ENCODE data around the gene HIKESHI.
"Not testable (repeated sequence)": the region's sequence is repeated elsewhere in the genome, so short reads cannot be mapped to it uniquely, and the experiment has no call there.

The HIKESHI gene

DNA sequence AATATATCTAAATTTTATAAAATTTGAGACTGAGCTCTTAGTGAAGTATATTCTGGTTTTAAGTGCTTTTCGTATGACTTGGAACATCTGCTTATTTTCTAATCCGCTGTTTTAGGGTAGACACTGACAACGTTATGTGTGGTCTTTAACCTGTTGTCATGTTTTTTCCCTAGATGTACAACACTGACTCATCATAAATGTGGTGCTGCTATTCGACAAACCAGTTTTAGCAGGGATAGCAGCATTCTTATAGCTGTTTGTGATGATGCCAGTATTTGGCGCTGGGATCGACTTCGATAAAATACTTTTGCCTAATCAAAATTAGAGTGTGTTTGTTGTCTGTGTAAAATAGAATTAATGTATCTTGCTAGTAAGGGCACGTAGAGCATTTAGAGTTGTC, 23.8 kb upstream of the HIKESHI start:
- DNase-seq (ENCODE audit: low read depth) = no peak
- TF ChIP-seq, protein P1, sequence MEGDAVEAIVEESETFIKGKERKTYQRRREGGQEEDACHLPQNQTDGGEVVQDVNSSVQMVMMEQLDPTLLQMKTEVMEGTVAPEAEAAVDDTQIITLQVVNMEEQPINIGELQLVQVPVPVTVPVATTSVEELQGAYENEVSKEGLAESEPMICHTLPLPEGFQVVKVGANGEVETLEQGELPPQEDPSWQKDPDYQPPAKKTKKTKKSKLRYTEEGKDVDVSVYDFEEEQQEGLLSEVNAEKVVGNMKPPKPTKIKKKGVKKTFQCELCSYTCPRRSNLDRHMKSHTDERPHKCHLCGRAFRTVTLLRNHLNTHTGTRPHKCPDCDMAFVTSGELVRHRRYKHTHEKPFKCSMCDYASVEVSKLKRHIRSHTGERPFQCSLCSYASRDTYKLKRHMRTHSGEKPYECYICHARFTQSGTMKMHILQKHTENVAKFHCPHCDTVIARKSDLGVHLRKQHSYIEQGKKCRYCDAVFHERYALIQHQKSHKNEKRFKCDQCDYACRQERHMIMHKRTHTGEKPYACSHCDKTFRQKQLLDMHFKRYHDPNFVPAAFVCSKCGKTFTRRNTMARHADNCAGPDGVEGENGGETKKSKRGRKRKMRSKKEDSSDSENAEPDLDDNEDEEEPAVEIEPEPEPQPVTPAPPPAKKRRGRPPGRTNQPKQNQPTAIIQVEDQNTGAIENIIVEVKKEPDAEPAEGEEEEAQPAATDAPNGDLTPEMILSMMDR (IDR thresholded peaks at IDR 0.05; ENCODE audit: low read depth, low read length, missing control alignments) = no peak
- no peak overlapping the region for H3K4me3 ChIP-seq (ENCODE audit: low read depth, low read length)

DNA sequence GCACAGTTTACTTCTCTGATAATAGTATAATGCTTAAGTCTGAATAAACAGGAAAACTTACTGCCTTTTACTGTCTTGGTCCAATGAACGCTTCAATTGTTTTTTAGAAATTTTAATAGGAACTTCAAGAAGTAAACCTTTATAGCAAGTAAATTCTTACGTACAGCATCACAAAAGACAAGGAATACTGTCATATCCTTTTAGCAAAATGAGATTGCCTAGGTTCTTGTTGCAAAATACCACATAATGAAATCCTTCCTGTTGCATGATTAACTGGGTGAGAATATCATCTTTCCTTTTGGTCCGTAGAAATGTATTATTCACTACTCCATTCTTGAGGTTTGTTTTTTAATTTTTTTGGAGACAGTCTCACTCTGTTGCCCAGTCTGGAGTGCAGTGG, 22.3 kb upstream of the HIKESHI start:
- TF ChIP-seq, protein P1 (IDR thresholded peaks at IDR 0.05; ENCODE audit: low read depth, low read length, missing control alignments) = no peak
- no peak for DNase-seq (ENCODE audit: low read depth)

DNA sequence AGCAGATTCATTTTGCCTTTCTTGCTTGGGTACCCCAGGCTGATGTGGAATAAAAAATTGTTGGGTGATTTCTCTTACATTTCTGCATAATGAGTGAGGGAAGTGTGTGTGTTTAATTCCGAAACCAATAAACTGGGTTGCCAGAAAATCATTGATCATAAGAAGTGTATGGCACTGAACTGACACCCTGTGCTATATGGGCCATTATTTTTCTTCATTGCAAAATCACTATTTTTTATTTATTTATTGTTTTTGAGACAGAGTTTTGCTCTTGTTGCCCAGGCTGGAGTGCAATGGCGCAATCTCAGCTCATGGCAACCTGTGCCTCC, 14.6 kb upstream of the HIKESHI start:
- no peak overlapping the region for H3K4me3 ChIP-seq (ENCODE audit: low read depth, low read length)
- TF ChIP-seq, protein P1 (IDR thresholded peaks at IDR 0.05; ENCODE audit: low read depth, low read length, missing control alignments) = no peak
- no peak for DNase-seq (ENCODE audit: low read depth)

More for the DNA sequence above, 22.3 kb upstream of the HIKESHI start:
- no peak overlapping the region for H3K4me3 ChIP-seq (ENCODE audit: low read depth, low read length)

DNA sequence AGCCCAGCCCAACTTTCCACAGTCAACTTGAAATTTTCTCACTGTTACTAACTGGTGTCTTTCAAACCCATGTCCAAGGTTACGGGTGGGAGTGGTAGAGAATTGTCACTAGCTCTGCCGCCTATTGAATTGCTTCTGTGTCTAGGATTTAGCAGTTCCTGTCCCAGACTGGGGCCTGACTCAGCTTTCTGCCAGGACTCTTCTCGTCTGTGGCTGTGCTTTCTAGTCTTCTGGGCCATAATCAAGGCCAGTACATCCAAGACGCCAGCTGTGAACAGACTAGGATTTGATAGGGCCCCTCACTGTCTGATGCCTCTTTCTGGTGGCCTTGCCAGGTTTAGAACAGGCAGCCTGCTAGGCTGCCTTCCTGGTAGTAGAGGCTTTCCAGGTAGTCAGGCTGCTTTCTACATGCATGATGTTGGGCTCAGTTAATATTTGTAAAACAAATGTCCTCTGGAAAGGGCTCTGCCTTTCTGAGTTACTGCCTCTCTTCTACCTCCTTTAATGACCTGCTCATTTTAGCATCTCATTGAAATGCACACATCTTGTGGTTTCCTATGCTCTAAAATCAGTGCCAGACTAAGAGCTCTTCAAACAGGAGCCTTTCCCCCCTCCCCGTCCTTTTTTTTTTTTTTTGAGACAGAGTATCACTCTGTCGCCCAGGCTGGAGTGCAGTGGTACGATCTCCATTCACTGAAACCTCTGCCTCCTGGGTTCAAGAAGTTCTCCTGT, 13.1 kb upstream of the HIKESHI start:
- H3K4me3 ChIP-seq (ENCODE audit: low read depth, low read length) = no peak overlapping the region
- TF ChIP-seq, protein P1 (IDR thresholded peaks at IDR 0.05; ENCODE audit: low read depth, low read length, missing control alignments) = no peak
- DNase-seq (ENCODE audit: low read depth) = no peak

DNA sequence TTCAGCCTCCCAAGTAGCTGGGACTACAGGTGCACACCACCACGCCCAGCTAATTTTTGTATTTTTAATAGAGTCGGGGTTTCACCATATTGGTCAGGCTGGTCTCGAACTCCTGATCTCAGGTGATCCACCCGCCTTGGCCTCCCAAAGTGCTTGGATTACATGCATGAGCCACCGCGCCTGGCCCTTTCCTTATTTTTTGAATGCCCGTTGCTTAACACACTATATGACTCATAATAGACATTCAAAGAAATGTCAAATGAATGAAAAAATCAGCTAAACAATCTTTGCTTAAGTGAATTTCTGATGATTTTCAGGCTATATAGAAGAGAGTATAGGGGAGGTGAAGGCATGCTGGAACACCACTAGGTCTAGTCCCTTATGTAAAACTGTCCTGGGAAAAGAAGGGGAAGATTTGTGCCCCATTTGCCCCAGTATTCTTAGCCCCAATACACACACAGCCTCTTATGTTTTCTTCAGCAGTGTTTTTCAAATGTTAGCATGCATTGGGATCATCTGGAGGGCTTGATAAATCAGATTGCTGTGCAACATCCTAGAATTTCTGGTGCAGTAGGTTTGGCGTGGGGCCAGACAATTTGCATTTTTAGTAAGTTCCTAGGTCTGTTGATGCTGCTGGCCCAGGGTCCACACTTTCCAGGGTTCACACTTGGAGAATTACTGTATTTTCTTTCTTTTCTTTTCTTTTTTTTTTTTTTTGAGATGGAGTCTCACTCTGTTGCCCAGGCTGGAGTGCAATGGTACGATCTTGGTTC, 12.3 kb upstream of the HIKESHI start:
- H3K4me3 ChIP-seq (ENCODE audit: low read depth, low read length); DNase-seq (ENCODE audit: low read depth): not testable (repeated sequence)

DNA sequence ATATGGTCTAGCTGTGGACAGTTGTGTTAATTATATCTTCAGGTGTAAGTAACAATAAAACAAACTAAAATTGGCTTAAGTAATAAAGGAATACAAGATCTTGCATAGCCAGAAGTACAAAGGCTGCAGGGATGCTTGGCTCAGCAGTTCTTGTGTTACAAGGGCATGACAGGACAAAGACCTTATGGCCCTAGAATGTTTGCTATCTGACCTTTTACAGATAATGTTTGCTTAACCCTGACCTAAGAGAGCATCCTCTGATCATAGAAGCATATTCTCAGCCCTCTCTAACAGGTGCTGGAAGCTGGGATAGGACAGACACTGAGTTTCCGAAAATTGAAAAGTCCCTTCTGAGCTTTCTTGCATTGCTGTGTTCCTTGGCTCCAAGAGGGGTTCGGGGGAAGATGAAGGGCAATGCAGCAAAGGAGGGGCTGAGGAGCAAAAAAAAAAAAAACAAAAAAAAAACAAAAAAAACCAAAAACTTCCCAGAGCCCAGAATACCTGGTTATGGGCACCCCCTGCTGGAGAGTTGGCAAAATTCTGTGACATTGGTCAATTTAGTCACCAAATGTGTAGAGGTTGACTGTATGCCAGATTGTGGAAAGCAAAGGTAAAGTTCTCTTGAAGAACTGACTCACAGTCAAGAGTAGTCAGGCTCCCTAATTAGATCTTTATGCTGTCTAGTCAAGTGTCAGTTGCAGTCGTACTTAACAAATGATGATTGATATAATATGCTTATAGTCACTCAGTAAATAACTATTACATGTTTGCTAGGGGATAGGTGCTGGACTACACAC, 10.4 kb upstream of the HIKESHI start:
- no peak for DNase-seq (ENCODE audit: low read depth)
- TF ChIP-seq, protein P1 (IDR thresholded peaks at IDR 0.05; ENCODE audit: low read depth, low read length, missing control alignments) = peak; percentile 75

More for the DNA sequence above, 10.4 kb upstream of the HIKESHI start:
- H3K4me3 ChIP-seq (ENCODE audit: low read depth, low read length) = no peak overlapping the region
